WTC11 (cell line): ENCODE results near the gene FAR1. TPM values are rescaled to one million over a fixed set of nuclear protein-coding genes. Genes with fewer than 3 reads are reported as not detected.

Experiments
- ATAC-seq: fragments of 200-7000 bp; cut with Tn5 transposase; 2 replicates; pipeline ENCODE4 v1.10.0; 2021; ENCODE audit warnings: mild to moderate bottlenecking, moderate library complexity
- CTCF ChIA-PET: fragments of 300-600 bp; sonication (Branson Sonifier 250); formaldehyde crosslinking; loops from one replicate; lab custom pipeline; 2021; ENCODE audit warnings: antibody characterized with exemption; lab: Charles Lee
- POLR2A ChIA-PET: fragments of 350-600 bp; sonication (Branson Sonifier 250); formaldehyde crosslinking; loops from one replicate; lab custom pipeline; 2021; ENCODE audit warnings: antibody characterized with exemption; lab: Charles Lee
- DNase-seq: peaks from one replicate; pipeline ENCODE4 v3.0.0; 2021; ENCODE audit warnings: low spot score
- H3K27ac Mint-ChIP-seq: 2 replicates; pipeline ENCODE4 v1.8.0; 2021; ENCODE audit warnings: mixed read lengths
- H3K27me3 Mint-ChIP-seq: 2 replicates; pipeline ENCODE4 v1.8.0; 2021; ENCODE audit warnings: low read depth, mild to moderate bottlenecking, moderate library complexity, mixed read lengths
- H3K36me3 Mint-ChIP-seq: 2 replicates; pipeline ENCODE4 v1.8.0; 2021; ENCODE audit warnings: mixed read lengths
- H3K4me1 Mint-ChIP-seq: 2 replicates; pipeline ENCODE4 v1.8.0; 2022; ENCODE audit warnings: mixed read lengths
- H3K4me3 Mint-ChIP-seq: 2 replicates; pipeline ENCODE4 v1.8.0; 2021; ENCODE audit warnings: mild to moderate bottlenecking, moderate library complexity, mixed read lengths
- H3K9me3 Mint-ChIP-seq: 2 replicates; pipeline ENCODE4 v1.8.0; 2021; ENCODE audit warnings: mixed read lengths
- EMX1 ChIP-seq: fragments of 250-450 bp; sonication (Bioruptor Pico); IDR thresholded peaks from 2 replicates; pipeline ENCODE4 v1.8.0; 2021; ENCODE audit warnings: mild to moderate bottlenecking
- HMGA2 ChIP-seq: fragments of 250-450 bp; sonication (Bioruptor Pico); IDR thresholded peaks from 2 replicates; pipeline ENCODE4 v1.4.0; 2021; ENCODE audit warnings: mild to moderate bottlenecking, moderate library complexity
- JUN ChIP-seq: sonication (generic); formaldehyde crosslinking; IDR thresholded peaks from 2 replicates; pipeline ENCODE4 v1.8.0; 2023; ENCODE audit warnings: mild to moderate bottlenecking, missing genetic modification reagents
- MXD4 ChIP-seq: fragments of 250-450 bp; sonication (Bioruptor Pico); IDR thresholded peaks from 2 replicates; pipeline ENCODE4 v1.8.0; 2021; ENCODE audit warnings: mild to moderate bottlenecking, moderate library complexity, borderline replicate concordance
- NR2C2 ChIP-seq: sonication (generic); formaldehyde crosslinking; IDR thresholded peaks from 2 replicates; pipeline ENCODE4 v1.8.0; 2022; ENCODE audit warnings: mild to moderate bottlenecking, missing genetic modification reagents
- PRRX2 ChIP-seq: fragments of 250-450 bp; sonication (Bioruptor Pico); IDR thresholded peaks from 2 replicates; pipeline ENCODE4 v1.8.0; 2021; ENCODE audit warnings: mild to moderate bottlenecking
- RORB ChIP-seq: fragments of 250-450 bp; sonication (Bioruptor Pico); IDR thresholded peaks from 2 replicates; pipeline ENCODE4 v1.9.0; 2021; ENCODE audit warnings: mild to moderate bottlenecking
- ZNF317 ChIP-seq: sonication (generic); formaldehyde crosslinking; IDR thresholded peaks from 2 replicates; pipeline ENCODE4 v1.8.1; 2023; ENCODE audit warnings: low read depth, mild to moderate bottlenecking, moderate library complexity, missing genetic modification reagents, borderline replicate concordance
- ZNF423 ChIP-seq: fragments of 250-450 bp; sonication (Bioruptor Pico); IDR thresholded peaks from 2 replicates; pipeline ENCODE4 v2.1.2; 2022; ENCODE audit warnings: mild to moderate bottlenecking, moderate library complexity
- total RNA-seq: library from RNA; stranded (reverse); gene quantifications from 3 replicates; pipeline ENCODE4 v1.2.3, GENCODE V29; 2021
- TF ChIP-seq, protein P1 (sequence below): sonication (generic); formaldehyde crosslinking; IDR thresholded peaks from 2 replicates; pipeline ENCODE4 v1.8.0; 2023; ENCODE audit warnings: missing genetic modification reagents
- TF ChIP-seq, protein P2 (sequence below): sonication (generic); formaldehyde crosslinking; IDR thresholded peaks from 2 replicates; pipeline ENCODE4 v1.8.1; 2022; ENCODE audit warnings: missing genetic modification reagents, borderline replicate concordance
- TF ChIP-seq, protein P3 (sequence below): sonication (generic); formaldehyde crosslinking; conservative IDR thresholded peaks from 2 replicates; pipeline ENCODE4 v1.8.1; 2022; ENCODE audit warnings: mild to moderate bottlenecking, missing genetic modification reagents
- TF ChIP-seq, protein P4 (sequence below): sonication (generic); formaldehyde crosslinking; IDR thresholded peaks from 2 replicates; pipeline ENCODE4 v1.8.1; 2022; ENCODE audit warnings: mild to moderate bottlenecking, missing genetic modification reagents, moderate library complexity, borderline replicate concordance
- TF ChIP-seq, protein P5 (sequence below): fragments of 250-450 bp; sonication (Bioruptor Pico); IDR thresholded peaks from 2 replicates; pipeline ENCODE4 v1.9.0; 2021; ENCODE audit warnings: mild to moderate bottlenecking, borderline replicate concordance

The FAR1 gene
- total RNA-seq, 1 experiment from 2014 or later, result 63.9 TPM

DNA sequence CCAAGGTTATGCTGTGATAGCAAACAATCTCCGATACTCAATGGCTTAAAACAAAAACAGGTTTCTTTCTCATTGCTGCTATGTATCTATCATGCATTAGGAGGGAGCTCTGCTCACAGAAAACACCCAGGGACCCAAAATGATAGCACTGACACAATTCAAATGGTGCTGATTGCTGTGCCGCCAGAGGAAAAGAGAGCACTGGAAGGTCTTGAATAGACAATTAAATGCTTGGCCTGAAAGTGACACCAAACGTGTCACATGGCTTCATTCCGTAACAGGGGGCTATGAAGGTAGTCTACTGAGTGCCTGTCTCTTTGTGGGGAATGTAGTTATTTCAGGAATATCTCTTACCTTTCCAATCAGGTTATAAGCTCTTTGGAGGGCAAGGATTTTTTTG is 94.2 kb downstream of the FAR1 start (continued):
- TF ChIP-seq, protein P1, sequence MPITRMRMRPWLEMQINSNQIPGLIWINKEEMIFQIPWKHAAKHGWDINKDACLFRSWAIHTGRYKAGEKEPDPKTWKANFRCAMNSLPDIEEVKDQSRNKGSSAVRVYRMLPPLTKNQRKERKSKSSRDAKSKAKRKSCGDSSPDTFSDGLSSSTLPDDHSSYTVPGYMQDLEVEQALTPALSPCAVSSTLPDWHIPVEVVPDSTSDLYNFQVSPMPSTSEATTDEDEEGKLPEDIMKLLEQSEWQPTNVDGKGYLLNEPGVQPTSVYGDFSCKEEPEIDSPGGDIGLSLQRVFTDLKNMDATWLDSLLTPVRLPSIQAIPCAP (CRISPR knock-in tag), result no peak
- TF ChIP-seq, protein P2, sequence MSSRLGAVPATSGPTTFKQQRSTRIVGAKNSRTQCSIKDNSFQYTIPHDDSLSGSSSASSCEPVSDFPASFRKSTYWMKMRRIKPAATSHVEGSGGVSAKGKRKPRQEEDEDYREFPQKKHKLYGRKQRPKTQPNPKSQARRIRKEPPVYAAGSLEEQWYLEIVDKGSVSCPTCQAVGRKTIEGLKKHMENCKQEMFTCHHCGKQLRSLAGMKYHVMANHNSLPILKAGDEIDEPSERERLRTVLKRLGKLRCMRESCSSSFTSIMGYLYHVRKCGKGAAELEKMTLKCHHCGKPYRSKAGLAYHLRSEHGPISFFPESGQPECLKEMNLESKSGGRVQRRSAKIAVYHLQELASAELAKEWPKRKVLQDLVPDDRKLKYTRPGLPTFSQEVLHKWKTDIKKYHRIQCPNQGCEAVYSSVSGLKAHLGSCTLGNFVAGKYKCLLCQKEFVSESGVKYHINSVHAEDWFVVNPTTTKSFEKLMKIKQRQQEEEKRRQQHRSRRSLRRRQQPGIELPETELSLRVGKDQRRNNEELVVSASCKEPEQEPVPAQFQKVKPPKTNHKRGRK (CRISPR knock-in tag), result no peak
- TF ChIP-seq EMX1 (CRISPR knock-in tag) (no peak), ZNF317 (no peak), PRRX2 (CRISPR knock-in tag) (no peak)
- TF ChIP-seq, all 79 proteins: peak for 0

DNA sequence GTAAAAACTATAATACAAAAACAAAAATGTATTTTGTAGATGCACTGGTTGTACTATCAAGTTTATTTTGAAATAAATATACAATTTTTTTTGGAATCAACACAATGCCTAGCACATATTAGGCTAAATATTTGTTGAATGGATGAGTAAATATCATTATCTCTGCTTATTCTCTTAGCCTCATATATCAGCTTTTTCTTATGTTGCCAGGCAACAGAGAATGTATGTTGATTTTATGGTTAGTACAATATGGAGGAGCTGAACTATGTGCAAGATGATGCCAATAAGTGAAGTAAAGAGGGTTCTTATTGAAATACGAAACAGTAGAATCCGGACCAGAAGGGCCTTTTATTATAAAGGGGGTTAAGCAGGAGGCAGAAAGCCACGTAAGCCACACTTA is 94.9 kb downstream of the FAR1 start:
- Mint-ChIP-seq H3K27me3 (no peaks in the 10 kb centered on the region; the same call in 1 of the 2 replicates), H3K27ac (no peak overlapping the region), H3K4me3 (no peak overlapping the region), H3K9me3 (peaks cover 5% of the 10 kb centered on the region), H3K4me1 (peaks cover 11% of the 10 kb centered on the region), H3K36me3 (no peaks in the 10 kb centered on the region)
- TF ChIP-seq ZNF423 (CRISPR knock-in tag) (no peak), RORB (no peak)
- POLR2A ChIA-PET, result no interaction called here
- DNase-seq (no peak), ATAC-seq (no peak)
- CTCF ChIA-PET, result interaction anchor here (1.3 kb wide), 1 partner anchor 9 kb away, joined by 4 read pairs; no protein-coding TSS in a partner anchor

DNA sequence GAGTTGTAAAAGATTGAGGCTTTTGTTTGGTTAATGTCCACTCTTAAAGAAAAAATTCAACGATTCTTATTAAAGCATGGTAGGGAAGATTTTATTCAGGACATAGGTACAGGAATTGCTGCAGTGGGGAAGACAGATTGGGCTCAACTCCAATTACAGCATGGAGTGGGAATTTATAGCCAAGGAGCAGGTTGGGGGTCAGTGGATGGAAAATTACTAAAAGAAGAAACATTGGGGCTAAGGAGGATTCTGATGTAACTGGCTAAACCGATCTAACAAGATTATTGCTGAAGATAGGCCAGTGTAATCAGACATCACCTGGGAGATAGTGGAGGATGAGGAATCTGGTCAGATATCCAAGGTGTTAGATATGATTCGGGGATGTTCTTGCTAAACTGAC is 97.4 kb downstream of the FAR1 start:
- ChIA-PET CTCF (no interaction called here), POLR2A (no interaction called here)
- Mint-ChIP-seq H3K36me3 (no peaks in the 10 kb centered on the region), H3K27me3 (no peaks in the 10 kb centered on the region; the same call in 1 of the 2 replicates), H3K4me3 (no peak overlapping the region), H3K27ac (no peak overlapping the region), H3K9me3 (peaks cover 6% of the 10 kb centered on the region), H3K4me1 (peaks cover 10% of the 10 kb centered on the region)
- DNase-seq, result no peak
- no peak for ATAC-seq
- TF ChIP-seq NR2C2 (CRISPR knock-in tag) (no peak), HMGA2 (CRISPR knock-in tag) (no peak), JUN (CRISPR knock-in tag) (no peak), MXD4 (CRISPR knock-in tag) (no peak)
- TF ChIP-seq, protein P3, sequence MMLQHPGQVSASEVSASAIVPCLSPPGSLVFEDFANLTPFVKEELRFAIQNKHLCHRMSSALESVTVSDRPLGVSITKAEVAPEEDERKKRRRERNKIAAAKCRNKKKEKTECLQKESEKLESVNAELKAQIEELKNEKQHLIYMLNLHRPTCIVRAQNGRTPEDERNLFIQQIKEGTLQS (CRISPR knock-in tag), result no peak
- TF ChIP-seq, protein P4, sequence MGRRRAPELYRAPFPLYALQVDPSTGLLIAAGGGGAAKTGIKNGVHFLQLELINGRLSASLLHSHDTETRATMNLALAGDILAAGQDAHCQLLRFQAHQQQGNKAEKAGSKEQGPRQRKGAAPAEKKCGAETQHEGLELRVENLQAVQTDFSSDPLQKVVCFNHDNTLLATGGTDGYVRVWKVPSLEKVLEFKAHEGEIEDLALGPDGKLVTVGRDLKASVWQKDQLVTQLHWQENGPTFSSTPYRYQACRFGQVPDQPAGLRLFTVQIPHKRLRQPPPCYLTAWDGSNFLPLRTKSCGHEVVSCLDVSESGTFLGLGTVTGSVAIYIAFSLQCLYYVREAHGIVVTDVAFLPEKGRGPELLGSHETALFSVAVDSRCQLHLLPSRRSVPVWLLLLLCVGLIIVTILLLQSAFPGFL, result no peak
- TF ChIP-seq, protein P5, sequence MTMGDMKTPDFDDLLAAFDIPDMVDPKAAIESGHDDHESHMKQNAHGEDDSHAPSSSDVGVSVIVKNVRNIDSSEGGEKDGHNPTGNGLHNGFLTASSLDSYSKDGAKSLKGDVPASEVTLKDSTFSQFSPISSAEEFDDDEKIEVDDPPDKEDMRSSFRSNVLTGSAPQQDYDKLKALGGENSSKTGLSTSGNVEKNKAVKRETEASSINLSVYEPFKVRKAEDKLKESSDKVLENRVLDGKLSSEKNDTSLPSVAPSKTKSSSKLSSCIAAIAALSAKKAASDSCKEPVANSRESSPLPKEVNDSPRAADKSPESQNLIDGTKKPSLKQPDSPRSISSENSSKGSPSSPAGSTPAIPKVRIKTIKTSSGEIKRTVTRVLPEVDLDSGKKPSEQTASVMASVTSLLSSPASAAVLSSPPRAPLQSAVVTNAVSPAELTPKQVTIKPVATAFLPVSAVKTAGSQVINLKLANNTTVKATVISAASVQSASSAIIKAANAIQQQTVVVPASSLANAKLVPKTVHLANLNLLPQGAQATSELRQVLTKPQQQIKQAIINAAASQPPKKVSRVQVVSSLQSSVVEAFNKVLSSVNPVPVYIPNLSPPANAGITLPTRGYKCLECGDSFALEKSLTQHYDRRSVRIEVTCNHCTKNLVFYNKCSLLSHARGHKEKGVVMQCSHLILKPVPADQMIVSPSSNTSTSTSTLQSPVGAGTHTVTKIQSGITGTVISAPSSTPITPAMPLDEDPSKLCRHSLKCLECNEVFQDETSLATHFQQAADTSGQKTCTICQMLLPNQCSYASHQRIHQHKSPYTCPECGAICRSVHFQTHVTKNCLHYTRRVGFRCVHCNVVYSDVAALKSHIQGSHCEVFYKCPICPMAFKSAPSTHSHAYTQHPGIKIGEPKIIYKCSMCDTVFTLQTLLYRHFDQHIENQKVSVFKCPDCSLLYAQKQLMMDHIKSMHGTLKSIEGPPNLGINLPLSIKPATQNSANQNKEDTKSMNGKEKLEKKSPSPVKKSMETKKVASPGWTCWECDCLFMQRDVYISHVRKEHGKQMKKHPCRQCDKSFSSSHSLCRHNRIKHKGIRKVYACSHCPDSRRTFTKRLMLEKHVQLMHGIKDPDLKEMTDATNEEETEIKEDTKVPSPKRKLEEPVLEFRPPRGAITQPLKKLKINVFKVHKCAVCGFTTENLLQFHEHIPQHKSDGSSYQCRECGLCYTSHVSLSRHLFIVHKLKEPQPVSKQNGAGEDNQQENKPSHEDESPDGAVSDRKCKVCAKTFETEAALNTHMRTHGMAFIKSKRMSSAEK (CRISPR knock-in tag), result no peak
